ENCODE measurements around the gene COL6A1.

DNA sequence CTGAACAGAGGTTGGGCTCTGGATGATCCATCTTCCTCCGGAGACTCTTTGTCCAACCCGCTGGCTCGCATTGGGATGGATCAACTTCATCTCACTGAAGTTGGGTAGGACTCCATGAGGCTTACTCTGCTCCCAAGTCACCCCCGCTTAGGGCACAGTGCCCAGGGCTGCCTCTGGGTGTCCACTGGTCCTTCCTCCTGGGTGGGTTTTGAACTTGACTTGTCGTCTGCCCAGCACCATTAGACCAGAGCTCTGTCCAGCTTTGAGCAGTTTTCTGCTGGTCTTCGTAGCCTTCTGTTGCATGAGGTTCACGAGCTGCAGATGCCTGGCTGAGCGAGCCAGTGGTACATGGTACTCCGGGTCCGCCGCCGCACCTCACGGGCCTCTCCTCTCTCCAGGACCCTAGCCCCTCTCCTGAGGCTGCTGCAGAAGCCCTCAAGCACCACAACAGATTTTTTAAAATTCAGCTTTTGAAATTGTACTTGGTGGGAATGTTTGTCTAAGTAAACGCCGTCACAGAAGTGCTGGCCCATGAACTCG, 33.8 kb upstream of the COL6A1 start:
- TF ChIP-seq, protein P1, sequence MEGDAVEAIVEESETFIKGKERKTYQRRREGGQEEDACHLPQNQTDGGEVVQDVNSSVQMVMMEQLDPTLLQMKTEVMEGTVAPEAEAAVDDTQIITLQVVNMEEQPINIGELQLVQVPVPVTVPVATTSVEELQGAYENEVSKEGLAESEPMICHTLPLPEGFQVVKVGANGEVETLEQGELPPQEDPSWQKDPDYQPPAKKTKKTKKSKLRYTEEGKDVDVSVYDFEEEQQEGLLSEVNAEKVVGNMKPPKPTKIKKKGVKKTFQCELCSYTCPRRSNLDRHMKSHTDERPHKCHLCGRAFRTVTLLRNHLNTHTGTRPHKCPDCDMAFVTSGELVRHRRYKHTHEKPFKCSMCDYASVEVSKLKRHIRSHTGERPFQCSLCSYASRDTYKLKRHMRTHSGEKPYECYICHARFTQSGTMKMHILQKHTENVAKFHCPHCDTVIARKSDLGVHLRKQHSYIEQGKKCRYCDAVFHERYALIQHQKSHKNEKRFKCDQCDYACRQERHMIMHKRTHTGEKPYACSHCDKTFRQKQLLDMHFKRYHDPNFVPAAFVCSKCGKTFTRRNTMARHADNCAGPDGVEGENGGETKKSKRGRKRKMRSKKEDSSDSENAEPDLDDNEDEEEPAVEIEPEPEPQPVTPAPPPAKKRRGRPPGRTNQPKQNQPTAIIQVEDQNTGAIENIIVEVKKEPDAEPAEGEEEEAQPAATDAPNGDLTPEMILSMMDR (IDR thresholded peaks at IDR 0.05): no peak
- no peak for TF ChIP-seq SP1 (CRISPR knock-in tag; conservative IDR thresholded peaks at IDR 0.05)
- TF ChIP-seq KAT7 (CRISPR knock-in tag; IDR thresholded peaks at IDR 0.05; ENCODE audit: borderline replicate concordance): no peak
- no peak for TF ChIP-seq NFYB (CRISPR knock-in tag; conservative IDR thresholded peaks at IDR 0.05; ENCODE audit: low read depth)
